ENCODE data around the gene SETD2.

Gene SETD2

GRCh38 chr3:47022641-47023071 is 141.3 kb downstream of the SETD2 start:
- no peak overlapping the region for H3K9ac ChIP-seq (ENCODE audit: low read length)
- H3K36me3 ChIP-seq (ENCODE audit: insufficient read depth, low read length), result peaks cover 58% of the 10 kb centered on the region
- peaks cover 7% of the 10 kb centered on the region for H3K4me1 ChIP-seq (ENCODE audit: insufficient read depth, low read length, severe bottlenecking)
- no peak overlapping the region for H3K27ac ChIP-seq (ENCODE audit: low read depth, low read length, poor library complexity, severe bottlenecking)
- H3K27me3 ChIP-seq (ENCODE audit: insufficient read depth, low read length), result no peaks in the 10 kb centered on the region
- H3K4me3 ChIP-seq (ENCODE audit: low read depth, low read length, poor library complexity, severe bottlenecking), result no peak overlapping the region
- H3K4me2 ChIP-seq (ENCODE audit: low read length), result no peak overlapping the region
- H4K20me1 ChIP-seq (ENCODE audit: insufficient read depth, low read length), result no peaks in the 10 kb centered on the region
- no peaks in the 10 kb centered on the region; the same call in 1 of the 2 replicates for H3K79me2 ChIP-seq (ENCODE audit: insufficient read depth, low read length)
- no peaks in the 10 kb centered on the region for H3K9me3 ChIP-seq (ENCODE audit: low read length)
- no peaks in the 10 kb centered on the region for H3K9me2 ChIP-seq (ENCODE audit: low read depth, low read length)
- H2AFZ ChIP-seq (ENCODE audit: low read length), result no peak overlapping the region
- H3F3A ChIP-seq (ENCODE audit: insufficient read depth, low read length), result no peaks in the 10 kb centered on the region
- no peak for TF ChIP-seq CTCF (IDR thresholded peaks at IDR 0.05; ENCODE audit: low read length)
- TF ChIP-seq EZH2 (IDR thresholded peaks at IDR 0.05; ENCODE audit: borderline replicate concordance, low read length), result no peak

GRCh38 chr3:47020311-47020710 is 143.6 kb downstream of the SETD2 start:
- no peak overlapping the region for H3K27ac ChIP-seq (ENCODE audit: low read depth, low read length, poor library complexity, severe bottlenecking)
- H3F3A ChIP-seq (ENCODE audit: insufficient read depth, low read length), result no peaks in the 10 kb centered on the region
- no peak for TF ChIP-seq EZH2 (IDR thresholded peaks at IDR 0.05; ENCODE audit: borderline replicate concordance, low read length)
- no peak for TF ChIP-seq CTCF (IDR thresholded peaks at IDR 0.05; ENCODE audit: low read length)
- H3K9me2 ChIP-seq (ENCODE audit: low read depth, low read length), result no peaks in the 10 kb centered on the region
- no peak overlapping the region for H3K4me2 ChIP-seq (ENCODE audit: low read length)
- H3K9ac ChIP-seq (ENCODE audit: low read length), result no peak overlapping the region
- peaks cover 20% of the 10 kb centered on the region for H3K4me1 ChIP-seq (ENCODE audit: insufficient read depth, low read length, severe bottlenecking)
- H3K9me3 ChIP-seq (ENCODE audit: low read length), result no peaks in the 10 kb centered on the region
- no peaks in the 10 kb centered on the region for H4K20me1 ChIP-seq (ENCODE audit: insufficient read depth, low read length)
- peaks cover 76% of the 10 kb centered on the region; the same call in 1 of the 2 replicates for H3K36me3 ChIP-seq (ENCODE audit: insufficient read depth, low read length)
- H2AFZ ChIP-seq (ENCODE audit: low read length), result no peak overlapping the region
- no peaks in the 10 kb centered on the region; the same call in 1 of the 2 replicates for H3K79me2 ChIP-seq (ENCODE audit: insufficient read depth, low read length)
- no peaks in the 10 kb centered on the region for H3K27me3 ChIP-seq (ENCODE audit: insufficient read depth, low read length)
- no peak overlapping the region for H3K4me3 ChIP-seq (ENCODE audit: low read depth, low read length, poor library complexity, severe bottlenecking)

- H3K36me3 ChIP-seq (ENCODE audit: insufficient read depth, low read length), result peaks cover 78% of the 10 kb centered on the region; the same call in 1 of the 2 replicates
- H3K27ac ChIP-seq (ENCODE audit: low read depth, low read length, poor library complexity, severe bottlenecking), result no peak overlapping the region
- H3K4me3 ChIP-seq (ENCODE audit: low read depth, low read length, poor library complexity, severe bottlenecking), result no peak overlapping the region
Observed at GRCh38 chr3:47019201-47019600, 144.7 kb downstream of the SETD2 start.

More at GRCh38 chr3:47019201-47019600, 144.7 kb downstream of the SETD2 start:
- TF ChIP-seq EZH2 (IDR thresholded peaks at IDR 0.05; ENCODE audit: borderline replicate concordance, low read length) (no peak), CTCF (IDR thresholded peaks at IDR 0.05; ENCODE audit: low read length) (no peak)
- no peaks in the 10 kb centered on the region for H3K27me3 ChIP-seq (ENCODE audit: insufficient read depth, low read length)
- H2AFZ ChIP-seq (ENCODE audit: low read length), result no peak overlapping the region
- no peaks in the 10 kb centered on the region; the same call in 1 of the 2 replicates for H3K79me2 ChIP-seq (ENCODE audit: insufficient read depth, low read length)
- H3K9ac ChIP-seq (ENCODE audit: low read length), result no peak overlapping the region
- H3K9me3 ChIP-seq (ENCODE audit: low read length), result no peaks in the 10 kb centered on the region
- no peak overlapping the region for H3K4me2 ChIP-seq (ENCODE audit: low read length)
- no peaks in the 10 kb centered on the region for H3K9me2 ChIP-seq (ENCODE audit: low read depth, low read length)
- no peaks in the 10 kb centered on the region for H3F3A ChIP-seq (ENCODE audit: insufficient read depth, low read length)
- H3K4me1 ChIP-seq (ENCODE audit: insufficient read depth, low read length, severe bottlenecking), result peaks cover 20% of the 10 kb centered on the region
- no peaks in the 10 kb centered on the region for H4K20me1 ChIP-seq (ENCODE audit: insufficient read depth, low read length)

Data from OCI-LY1 (cell line).